Activated CD4-positive, alpha-beta T cell treated with anti-CD3 and anti-CD28 coated beads, Interleukin-10, Interleukin-2, amounts not matched to agents 100 ng/mL and 50 ng/mL, durations not matched to agents 16 hours and 8 hours (primary cell): Measurements from ENCODE around the gene CRYBA4.

Experiments
- DNase-seq: peaks from one replicate; pipeline ENCODE4 v3.0.0-alpha.2; 2020

CRYBA4 gene

DNA sequence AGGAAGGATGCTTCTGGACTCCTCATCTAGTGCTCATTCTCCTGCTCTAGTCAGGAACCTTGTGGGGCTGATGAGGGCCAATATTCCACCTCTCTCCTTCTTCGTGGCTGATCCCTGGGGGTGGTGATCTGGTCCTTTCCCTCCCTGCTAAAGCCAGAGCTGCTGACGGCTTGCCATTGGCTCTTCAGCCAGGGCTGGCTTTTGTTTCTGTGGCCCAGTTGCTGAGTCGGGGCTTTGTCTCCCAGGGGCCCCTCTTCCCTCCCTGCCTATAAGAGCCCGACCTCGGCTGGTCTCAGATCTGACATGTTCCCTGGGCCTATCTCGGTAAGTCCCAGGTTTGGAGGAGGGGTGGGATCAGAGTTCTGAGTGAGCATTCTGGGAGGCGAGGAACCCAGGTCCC lies at the start of gene CRYBA4:
Gene CRYBA4, plus strand, starts transcription at position 301 of the 400 bp plus-strand sequence. CDS start 634 bp downstream, outside the sequence.
- DNase-seq: no peak

DNA sequence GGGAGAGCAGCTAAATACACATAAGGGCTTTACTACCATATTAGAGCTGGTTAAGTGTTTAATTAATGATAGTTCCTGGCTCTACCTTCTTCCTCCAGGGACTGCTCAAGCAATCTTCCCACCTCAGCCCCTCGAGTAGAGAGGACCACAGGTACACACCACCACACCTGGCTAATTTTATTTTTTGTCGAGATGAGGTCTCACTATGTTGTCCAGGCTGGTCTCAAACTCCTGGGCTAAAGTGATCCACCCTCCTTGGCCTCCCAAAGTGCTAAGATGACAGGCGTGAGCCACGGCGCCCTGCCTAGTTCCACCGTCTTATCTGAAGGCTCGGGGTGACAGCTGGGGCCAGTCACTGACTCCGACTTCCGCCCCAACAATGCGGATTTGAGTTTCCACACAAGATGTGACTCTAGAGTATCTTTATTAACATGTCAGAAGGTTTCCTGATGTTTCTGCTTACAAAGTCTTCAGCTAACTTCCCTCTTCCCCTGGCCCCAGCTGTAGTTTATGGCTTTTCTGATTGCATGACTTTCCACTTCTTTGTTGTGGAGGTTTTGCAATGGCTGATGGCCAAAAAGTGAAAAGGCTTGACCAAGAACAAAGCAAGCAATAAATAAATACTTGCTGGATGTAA lies 48.6 kb upstream of the CRYBA4 start:
- DNase-seq: no peak

DNA sequence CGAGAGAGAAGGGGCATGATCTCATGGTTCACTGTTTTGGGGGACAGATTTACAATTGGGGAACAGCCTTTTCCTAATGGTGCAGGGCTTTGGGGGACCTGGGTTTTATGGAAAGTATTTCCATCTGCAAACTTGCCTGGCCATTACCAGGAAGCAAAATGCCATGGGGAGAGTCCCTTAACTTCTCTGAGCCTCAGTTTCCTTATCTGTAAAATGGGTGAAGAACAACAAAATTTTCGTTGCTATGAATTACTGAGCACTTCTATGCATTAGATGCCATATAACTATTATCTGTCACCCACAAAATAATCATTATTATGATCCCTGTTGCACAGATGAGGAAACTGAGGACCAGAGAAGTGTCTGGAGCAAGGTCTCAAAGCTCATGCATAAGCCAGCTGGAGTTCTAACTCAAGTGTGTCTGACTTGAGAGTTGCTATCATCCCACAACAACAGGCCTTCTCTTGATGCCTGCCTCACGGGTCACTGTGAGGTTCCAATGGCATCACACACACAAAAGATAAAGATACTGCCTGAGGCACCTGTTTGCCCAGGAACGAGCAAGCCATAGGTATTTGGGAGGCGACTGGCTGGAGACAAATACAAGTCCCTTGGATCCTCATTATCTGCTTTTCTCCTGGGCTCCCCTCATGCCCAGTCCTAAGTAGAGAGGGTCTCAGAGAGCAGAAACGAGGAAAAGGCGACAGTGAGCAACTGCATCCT lies 47.6 kb upstream of the CRYBA4 start:
- DNase-seq: no peak

DNA sequence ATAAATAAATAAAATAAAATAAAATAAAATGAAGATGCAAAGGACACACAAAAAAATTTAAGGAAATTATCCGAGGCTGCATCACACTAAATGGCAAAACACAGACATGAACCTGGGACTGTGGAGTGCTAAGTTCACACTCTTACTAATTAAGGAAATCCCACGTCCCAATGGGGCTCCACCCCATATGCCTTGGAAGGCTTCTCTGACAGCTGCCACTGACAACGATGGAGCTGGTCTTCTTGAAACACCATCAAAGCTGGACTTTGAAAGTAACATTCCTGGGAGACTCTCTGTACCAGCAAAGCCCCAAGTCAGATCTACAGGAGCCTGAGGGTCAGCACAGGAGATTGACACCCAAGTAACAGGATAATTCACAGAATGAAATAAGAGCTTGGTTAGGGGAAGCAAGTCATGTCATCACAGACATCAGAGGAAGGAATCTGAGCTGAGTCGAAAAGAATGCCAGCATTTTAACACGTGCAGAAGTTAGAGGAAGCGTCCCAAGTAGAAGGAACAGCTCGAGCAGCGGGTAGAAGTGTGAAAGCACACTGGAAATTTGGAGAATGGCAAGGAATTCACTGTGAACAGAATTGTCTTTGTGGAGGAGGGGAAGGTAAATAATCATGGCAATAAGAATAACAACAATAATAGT lies 45.6 kb upstream of the CRYBA4 start:
- DNase-seq: no peak

DNA sequence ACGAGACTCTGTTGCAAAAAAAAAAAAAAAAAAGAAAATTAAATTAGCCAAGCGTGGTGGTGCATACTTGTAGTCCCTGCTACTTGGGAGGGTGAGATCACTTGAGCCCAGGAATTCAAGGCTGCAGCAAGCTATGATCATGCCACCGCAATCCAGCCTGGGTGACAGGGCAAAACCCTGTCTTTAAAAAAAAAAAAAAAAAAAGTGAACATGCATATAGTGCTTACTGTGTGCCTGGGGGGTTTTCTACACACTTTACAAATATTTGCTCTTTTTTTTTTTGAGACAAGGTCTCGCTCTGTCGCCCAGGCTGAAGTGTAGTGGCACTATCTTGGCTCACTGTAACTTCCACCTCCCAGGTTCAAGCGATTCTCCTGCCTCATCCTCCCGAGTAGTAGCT lies 44.7 kb upstream of the CRYBA4 start:
- no peak for DNase-seq

DNA sequence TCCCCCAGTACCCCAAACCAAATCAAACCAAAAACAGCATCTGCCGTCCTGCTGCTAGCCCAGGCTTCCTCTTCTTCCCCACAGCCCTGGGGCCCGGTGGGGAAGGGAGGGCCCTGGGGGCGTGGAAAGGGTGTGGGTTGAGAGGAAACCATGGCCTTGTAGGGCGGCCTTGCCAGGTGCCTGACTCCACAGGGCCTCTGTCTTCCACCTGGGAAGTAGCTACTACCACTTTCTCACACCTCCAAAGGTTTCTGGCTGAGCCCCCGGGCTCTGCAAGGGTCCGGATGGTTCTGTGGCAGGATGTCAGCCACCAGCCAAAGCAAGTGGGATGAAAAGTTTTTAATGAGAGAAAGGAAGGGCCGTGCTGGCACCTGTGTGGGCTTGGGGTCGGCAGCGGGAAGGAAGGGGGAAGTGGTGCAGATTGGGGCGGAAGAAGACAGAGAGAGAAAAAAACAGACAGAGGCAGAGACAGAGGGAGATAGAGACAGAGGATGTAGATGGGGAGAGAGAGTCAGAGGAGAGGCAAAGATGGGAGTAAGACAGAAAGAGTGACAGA lies 42.4 kb upstream of the CRYBA4 start:
- DNase-seq: peak; percentile 64

DNA sequence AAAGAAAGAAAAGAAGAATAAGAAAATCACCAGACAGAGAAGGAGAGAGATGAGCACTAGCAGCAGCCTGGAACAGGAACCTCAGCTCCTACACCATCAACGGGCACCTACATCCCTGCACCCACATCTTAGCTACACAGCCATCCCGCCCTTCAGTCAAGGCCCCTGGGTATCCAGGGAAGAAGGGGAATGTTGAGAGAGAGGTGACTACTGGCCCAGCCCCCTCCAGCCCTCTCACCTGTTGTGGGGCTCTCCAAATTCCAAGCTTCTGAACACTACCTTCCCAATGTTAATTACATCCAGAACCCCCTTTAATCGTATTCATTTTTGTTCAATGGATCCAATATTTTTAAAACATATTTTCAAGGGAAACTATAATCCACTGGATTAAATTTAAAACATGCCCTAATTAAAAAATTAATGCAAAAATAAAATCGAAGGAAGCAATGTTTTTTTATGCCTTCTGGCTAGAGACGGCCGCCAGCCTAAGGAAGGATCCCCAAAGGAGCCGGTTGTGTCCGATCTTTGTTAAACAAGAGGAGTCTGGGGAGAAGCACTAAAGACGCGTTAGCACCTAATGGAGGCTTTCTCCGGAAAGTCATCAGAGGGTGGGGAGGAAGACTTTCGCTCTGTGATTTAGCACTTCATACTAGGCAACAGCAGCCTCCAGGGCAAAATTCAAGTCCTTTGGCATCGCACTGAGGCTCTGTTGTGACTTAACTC lies 41.4 kb upstream of the CRYBA4 start:
- no peak for DNase-seq

DNA sequence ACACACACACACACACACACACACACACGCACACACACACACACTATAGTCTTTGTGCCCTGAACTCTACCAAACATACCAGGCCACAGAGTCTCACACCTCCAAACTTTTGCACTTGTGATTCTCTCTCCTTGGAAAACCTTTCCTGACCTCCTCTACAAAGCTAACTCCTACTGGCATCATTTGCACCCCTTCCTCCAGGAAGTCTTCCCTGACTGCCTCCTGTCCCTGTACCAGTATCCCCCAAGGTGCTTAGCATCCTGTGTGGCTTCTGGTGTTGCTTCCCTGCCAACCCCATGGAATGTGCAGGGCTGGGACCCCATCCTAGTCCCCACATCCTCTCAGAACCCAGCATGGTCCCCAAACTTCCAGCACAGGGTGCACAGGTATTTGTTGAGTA lies 40.7 kb upstream of the CRYBA4 start:
- no peak for DNase-seq

GRCh38 chr22:26581633-26582168 lies 40.1 kb upstream of the CRYBA4 start:
- no peak for DNase-seq

GRCh38 chr22:26584010-26584409 lies 37.8 kb upstream of the CRYBA4 start:
- DNase-seq: no peak

DNA sequence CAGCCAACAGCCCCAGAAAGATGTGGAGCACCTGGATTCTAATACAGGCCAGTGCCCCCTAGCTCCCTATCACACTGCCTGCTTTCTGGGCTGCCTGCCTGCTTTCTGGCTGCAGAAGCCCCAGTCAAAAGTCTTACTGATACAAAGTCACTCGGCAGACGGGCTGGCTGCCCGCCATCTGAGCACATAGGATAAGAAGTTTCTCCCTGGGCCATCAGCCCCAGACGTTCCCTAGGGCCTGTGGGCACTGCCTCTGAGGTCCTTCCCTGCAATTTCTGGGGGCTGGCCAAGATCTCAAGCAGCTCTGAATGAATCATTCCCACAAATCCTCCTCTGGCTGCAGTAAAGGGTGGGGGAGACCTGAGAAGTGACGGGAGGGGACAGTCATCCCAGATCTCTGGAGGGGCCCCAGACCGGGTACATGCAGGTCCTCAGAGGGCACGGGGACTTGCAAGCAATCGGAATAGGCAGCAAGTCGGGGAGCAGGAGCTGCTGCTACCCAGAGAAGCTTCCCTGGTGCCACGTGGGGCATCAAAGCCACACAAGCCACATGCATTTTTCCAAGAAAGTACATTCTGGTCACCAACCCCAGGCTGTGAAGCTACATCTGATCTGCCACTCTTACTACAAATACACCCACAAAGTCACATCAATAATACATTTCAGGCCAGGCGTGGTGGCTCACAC lies 36.5 kb upstream of the CRYBA4 start:
- no peak for DNase-seq

DNA sequence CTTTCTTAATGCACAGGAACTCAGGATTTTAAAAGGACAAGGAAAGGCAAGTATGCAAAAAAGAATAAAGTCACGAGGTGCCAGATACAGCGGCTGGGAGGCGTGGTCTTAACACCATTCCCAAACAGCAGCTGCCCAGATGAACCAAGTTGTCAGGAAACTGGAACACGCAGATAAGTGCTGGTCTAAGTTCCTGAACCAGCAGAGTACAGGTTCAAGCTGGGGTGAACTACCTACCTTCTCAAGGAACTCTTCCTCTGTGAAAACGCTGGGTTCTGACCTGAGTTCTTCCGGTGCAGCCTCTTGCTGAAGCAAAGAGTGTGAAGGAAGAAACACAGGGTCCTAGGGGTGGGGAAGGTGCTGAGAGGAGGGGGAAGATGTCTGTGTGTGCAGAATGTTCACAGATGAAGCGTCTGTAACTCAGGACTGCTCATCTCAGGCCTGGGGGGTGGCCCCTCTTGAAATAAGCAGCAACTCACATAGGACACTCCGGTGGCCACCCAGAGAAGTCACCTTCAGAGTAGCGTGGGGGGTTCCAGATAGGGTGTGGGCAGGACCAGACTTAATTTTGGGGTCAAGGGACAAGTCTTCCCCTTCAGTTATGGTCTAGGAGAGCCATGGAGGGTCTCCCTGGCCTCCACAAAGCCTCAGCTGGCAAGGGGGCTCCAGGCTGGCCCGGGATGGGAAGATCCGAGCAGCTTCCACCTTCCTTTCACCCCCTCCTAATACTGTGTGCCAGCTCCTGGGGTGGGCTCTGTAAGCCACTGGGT lies 35.0 kb upstream of the CRYBA4 start:
- DNase-seq: no peak

DNA sequence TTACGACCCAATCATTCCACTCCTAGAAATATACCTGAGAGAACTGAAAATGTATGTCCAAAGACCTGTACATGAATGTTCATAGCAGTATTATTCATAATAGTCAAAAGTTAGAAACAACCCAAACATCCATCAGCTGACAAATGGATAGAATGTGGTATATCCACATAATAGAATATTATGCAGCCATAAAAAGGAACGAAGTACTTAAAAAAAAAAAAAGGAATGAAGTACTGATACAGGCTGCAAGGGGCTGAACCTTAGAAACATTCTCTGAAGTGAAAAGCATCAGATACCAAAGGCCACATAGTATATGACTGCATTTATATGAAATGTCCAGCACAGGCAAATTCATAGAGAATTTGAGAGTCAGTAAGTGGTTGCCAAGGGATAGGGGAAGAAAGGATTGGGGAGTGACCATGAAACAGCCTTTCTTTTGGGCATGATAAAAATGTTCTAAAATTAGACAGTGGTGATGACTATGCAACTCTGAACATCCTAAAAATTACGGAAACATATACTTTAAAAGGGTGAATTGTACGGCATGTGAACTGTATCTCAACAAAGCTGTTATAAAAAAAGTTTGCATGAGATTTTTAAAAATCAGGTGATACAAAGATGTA lies 33.7 kb upstream of the CRYBA4 start:
- DNase-seq: no peak

- no peak for DNase-seq
Measured at GRCh38 chr22:26588729-26589366, 32.9 kb upstream of the CRYBA4 start.

GRCh38 chr22:26589367-26589844 lies 32.4 kb upstream of the CRYBA4 start:
- DNase-seq: peak; percentile 21

GRCh38 chr22:26589845-26590736 lies 31.7 kb upstream of the CRYBA4 start, which contains the start of gene TPST2:
TSS of gene TPST2 (minus strand) at chr22:26590132. CDS start at chr22:26541630, 48,502 bp downstream.
- DNase-seq: peak; percentile 82

DNA sequence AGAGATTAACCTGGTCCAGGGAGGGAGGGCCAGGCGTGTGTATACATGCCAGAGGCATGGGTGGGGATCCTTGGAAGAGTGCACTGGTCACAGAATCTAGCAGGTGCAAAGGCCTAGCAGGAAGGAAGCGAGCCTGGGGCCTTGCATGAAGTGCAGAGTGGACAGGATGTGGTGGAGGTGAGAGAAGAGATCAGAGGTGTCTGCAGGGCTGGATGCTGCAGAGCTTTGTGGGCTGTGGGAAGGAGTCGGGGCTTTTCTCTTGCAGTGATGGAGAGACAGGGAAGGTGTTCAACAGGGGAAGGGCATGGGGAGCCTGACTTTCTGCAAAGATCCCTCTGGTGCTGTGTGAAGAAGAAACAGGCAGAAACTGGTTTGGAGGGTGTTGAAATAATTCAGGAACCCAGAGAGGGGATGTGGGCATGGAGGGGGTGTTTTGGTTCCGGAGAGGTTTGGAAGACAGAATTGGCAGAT lies 29.3 kb upstream of the CRYBA4 start:
- DNase-seq: peak; percentile 79

- no peak for DNase-seq
Measured at GRCh38 chr22:26593763-26594162, 28.0 kb upstream of the CRYBA4 start.

- no peak for DNase-seq
Measured at GRCh38 chr22:26597026-26597425, 24.7 kb upstream of the CRYBA4 start.
